ENCODE data around the gene GPC5. TPM values are rescaled to one million over a fixed set of nuclear protein-coding genes. Genes with fewer than 3 reads are reported as not detected.
A peak's percentile ranks its signal among the peaks of the same experiment; 100 is the strongest.

Gene GPC5
- total and polyA plus RNA-seq, 2 of the 13 experiments (the other 11 are each of a cell fraction or from before 2014, with no cell fraction given), result 0.02 to 0.07 TPM

GRCh38 chr13:91922969-91923592 lies 524.7 kb downstream of the GPC5 start:
- ATAC-seq (peak; percentile 57; the same call in 1 of the 3 replicates), DNase-seq (ENCODE audit: low spot score) (peak; percentile 3), FAIRE-seq (no peak)
- 52% methylated on average over 6 of the region's 6 CpGs for WGBS (ENCODE audit: low lambda C conversion rate)
- ChIA-PET POLR2A (no interaction called here), CTCF (ENCODE audit: low intra/inter-chr PET ratio, low total read pairs) (no interaction called here)
- intact Hi-C loops (cut with micrococcal nuclease; ENCODE audit: unreplicated experiment) (no loop called here), in situ Hi-C loops (cut with HindIII; ENCODE audit: extremely low pct_ligation_motif_present, low pct_unique_long_range_greater_than_20kb) (no loop called here)
- Histone ChIP-seq H3K9ac (ENCODE audit: insufficient read depth, low read depth, low read length) (no peak overlapping the region), H3K36me3 (replicated peaks in 1 of 2; ENCODE audit: control insufficient read depth in 1 of 2, insufficient read depth in 2 of 2, low read length in 2 of 2) (no peaks in the 10 kb centered on the region), H3K79me2 (ENCODE audit: insufficient read depth, low read length) (no peaks in the 10 kb centered on the region), H3K4me1 (ENCODE audit: insufficient read depth, low read length) (no peaks in the 10 kb centered on the region), H3K9me3 (ENCODE audit: low read length) (no peaks in the 10 kb centered on the region), H3K4me3 (replicated peaks in 1 of 3; ENCODE audit: insufficient read depth in 1 of 3, low read depth in 2 of 3, low read length in 3 of 3) (no peak overlapping the region), H3K27me3 (ENCODE audit: control insufficient read depth in 1 of 2, insufficient read depth in 2 of 2, low read length in 2 of 2) (no peaks in the 10 kb centered on the region; a peak in 1 of 5 replicates), H2AFZ (ENCODE audit: low read length) (no peak overlapping the region), H3K4me2 (ENCODE audit: low read depth, low read length) (no peak overlapping the region), H3K27ac (ENCODE audit: extremely low read length, insufficient read depth, low read length) (no peak overlapping the region), H4K20me1 (ENCODE audit: insufficient read depth, low read length) (no peaks in the 10 kb centered on the region)
- no peak for TF ChIP-seq SNAPC5 (CRISPR knock-in tag; IDR thresholded peaks at IDR 0.05; ENCODE audit: borderline replicate concordance)
- no TSS peak for BruUV-seq (replicated peaks)

GRCh38 chr13:91930687-91931086 lies 532.3 kb downstream of the GPC5 start:
- Histone ChIP-seq H4K20me1 (ENCODE audit: insufficient read depth, low read length) (no peaks in the 10 kb centered on the region), H3K4me2 (ENCODE audit: low read depth, low read length) (no peak overlapping the region), H2AFZ (ENCODE audit: low read length) (no peak overlapping the region), H3K9me3 (ENCODE audit: low read length) (no peaks in the 10 kb centered on the region), H3K4me3 (replicated peaks in 1 of 3; ENCODE audit: insufficient read depth in 1 of 3, low read depth in 2 of 3, low read length in 3 of 3) (no peak overlapping the region), H3K79me2 (ENCODE audit: insufficient read depth, low read length) (no peaks in the 10 kb centered on the region), H3K27me3 (ENCODE audit: control insufficient read depth in 1 of 2, insufficient read depth in 2 of 2, low read length in 2 of 2) (no peaks in the 10 kb centered on the region), H3K4me1 (ENCODE audit: insufficient read depth, low read length) (no peaks in the 10 kb centered on the region), H3K9ac (ENCODE audit: insufficient read depth, low read depth, low read length) (no peak overlapping the region), H3K36me3 (replicated peaks in 1 of 2; ENCODE audit: control insufficient read depth in 1 of 2, insufficient read depth in 2 of 2, low read length in 2 of 2) (no peaks in the 10 kb centered on the region), H3K27ac (ENCODE audit: extremely low read length, insufficient read depth, low read length) (no peak overlapping the region)
- no TSS peak for BruUV-seq (replicated peaks)
- FAIRE-seq, result no peak
- intact Hi-C loops (cut with micrococcal nuclease; ENCODE audit: unreplicated experiment), result no loop called here
- DNase-seq (ENCODE audit: low spot score), result no peak
- POLR2A ChIA-PET, result no interaction called here
- in situ Hi-C loops (cut with HindIII; ENCODE audit: extremely low pct_ligation_motif_present, low pct_unique_long_range_greater_than_20kb), result no loop called here
- CTCF ChIA-PET (ENCODE audit: low intra/inter-chr PET ratio, low total read pairs), result no interaction called here
- ATAC-seq, result no peak
- WGBS (ENCODE audit: low lambda C conversion rate), result 3% methylated on average over 1 of the region's 1 CpG
- TF ChIP-seq WIZ (CRISPR knock-in tag; IDR thresholded peaks at IDR 0.05) (no peak), ZNF556 (CRISPR knock-in tag; IDR thresholded peaks at IDR 0.05; ENCODE audit: borderline replicate concordance) (no peak), GATAD2A (CRISPR knock-in tag; IDR thresholded peaks at IDR 0.05) (no peak), KDM4B (CRISPR knock-in tag; IDR thresholded peaks at IDR 0.05) (no peak), ZC3H4 (CRISPR knock-in tag; IDR thresholded peaks at IDR 0.05; ENCODE audit: borderline replicate concordance) (no peak), ZNF652 (CRISPR knock-in tag; IDR thresholded peaks at IDR 0.05; ENCODE audit: borderline replicate concordance, low read depth) (no peak), ZBTB37 (CRISPR knock-in tag; IDR thresholded peaks at IDR 0.05) (no peak), ZNF292 (CRISPR knock-in tag; IDR thresholded peaks at IDR 0.05; ENCODE audit: borderline replicate concordance, low read depth) (no peak), ZNF17 (CRISPR knock-in tag; IDR thresholded peaks at IDR 0.05) (no peak), ZSCAN22 (CRISPR knock-in tag; IDR thresholded peaks at IDR 0.05) (no peak), ZBTB8A (CRISPR knock-in tag; IDR thresholded peaks at IDR 0.05; ENCODE audit: borderline replicate concordance, low read depth) (no peak), FOXC1 (CRISPR knock-in tag; IDR thresholded peaks at IDR 0.05; ENCODE audit: borderline replicate concordance) (no peak), AKAP8 (CRISPR knock-in tag; IDR thresholded peaks at IDR 0.05) (no peak), MYC (CRISPR knock-in tag; IDR thresholded peaks at IDR 0.05; ENCODE audit: borderline replicate concordance) (no peak), ZNF276 (CRISPR knock-in tag; IDR thresholded peaks at IDR 0.05; ENCODE audit: low read depth) (no peak)

All from HepG2 (cell line).